Liver (tissue), 9 donors: ENCODE results near the gene DUSP8. TPM values are rescaled to one million over a fixed set of nuclear protein-coding genes. Genes with fewer than 3 reads are reported as not detected.

Source experiments
- DNase-seq: peaks from one replicate; pipeline ENCODE4 v3.0.0-alpha.2; 2017; ENCODE audit warnings: low spot score
- H3K27ac ChIP-seq, 2 donors: one replicate each; pipeline ENCODE4 v1.7.0; 2013; ENCODE audit warnings: inconsistent platforms in 2 of 2, low read length in 2 of 2, control low read depth in 1 of 2, low read depth in 1 of 2, mild to moderate bottlenecking in 1 of 2
- H3K27me3 ChIP-seq, 4 donors: one replicate each; pipeline versions ENCODE4 v1.6.1 to v1.7.0; 2013; ENCODE audit warnings: low read length in 3 of 4, inconsistent platforms in 1 of 4, mild to moderate bottlenecking in 1 of 4, moderate library complexity in 1 of 4; ENCODE audit not compliant: control insufficient read depth in 4 of 4, insufficient read depth in 4 of 4
- H3K36me3 ChIP-seq, 4 donors: one replicate each; pipeline versions ENCODE4 v1.6.1 to v1.7.0; 2013; ENCODE audit warnings: low read length in 3 of 4, mild to moderate bottlenecking in 3 of 4, low read depth in 1 of 4, moderate library complexity in 1 of 4; ENCODE audit not compliant: control insufficient read depth in 4 of 4, insufficient read depth in 3 of 4
- H3K4me1 ChIP-seq, 4 donors: one replicate each; pipeline versions ENCODE4 v1.6.1 to v1.7.0; 2013; ENCODE audit warnings: low read length in 3 of 4, mild to moderate bottlenecking in 3 of 4, moderate library complexity in 1 of 4; ENCODE audit not compliant: control insufficient read depth in 4 of 4, insufficient read depth in 4 of 4
- H3K4me3 ChIP-seq, 3 donors: one replicate each; pipeline versions ENCODE4 v1.6.1 to v1.7.0; 2013; ENCODE audit warnings: low read length in 3 of 3, control low read depth in 1 of 3, low read depth in 1 of 3, mild to moderate bottlenecking in 1 of 3
- H3K9ac ChIP-seq, 2 donors: one replicate each; pipeline ENCODE4 v1.7.0; 2013; ENCODE audit warnings: low read length in 2 of 2, mild to moderate bottlenecking in 2 of 2, moderate library complexity in 2 of 2, control low read depth in 1 of 2, low read depth in 1 of 2
- H3K9me3 ChIP-seq, 4 donors: one replicate each; pipeline versions ENCODE4 v1.6.1 to v1.7.0; 2013; ENCODE audit warnings: low read length in 3 of 4; ENCODE audit not compliant: control insufficient read depth in 4 of 4
- ATF3 ChIP-seq: IDR thresholded peaks from 2 replicates; pipeline ENCODE4 v1.6.1; 2016; ENCODE audit warnings: antibody characterized with exemption
- EGR1 ChIP-seq, 2 donors: IDR thresholded peaks; 2 replicates each; pipeline ENCODE4 v1.6.1; 2016 to 2018; ENCODE audit warnings: antibody characterized with exemption in 2 of 2, low read depth in 2 of 2
- FOXA1 ChIP-seq: IDR thresholded peaks from 2 replicates; pipeline ENCODE4 v1.6.1; 2016; ENCODE audit warnings: antibody characterized with exemption
- FOXA2 ChIP-seq: IDR thresholded peaks from 2 replicates; pipeline ENCODE4 v1.6.1; 2016; ENCODE audit warnings: antibody characterized with exemption
- GABPA ChIP-seq, 2 donors: IDR thresholded peaks in 1 of 2; conservative IDR thresholded peaks in 1 of 2; 2 replicates each; pipeline ENCODE4 v1.6.1; 2016; ENCODE audit warnings: antibody characterized with exemption in 2 of 2, mild to moderate bottlenecking in 1 of 2, moderate library complexity in 1 of 2
- HNF4A ChIP-seq, 2 donors: conservative IDR thresholded peaks; 2 replicates each; pipeline ENCODE4 v1.6.1; 2016; ENCODE audit warnings: antibody characterized with exemption in 2 of 2, mild to moderate bottlenecking in 2 of 2
- HNF4G ChIP-seq: IDR thresholded peaks from 2 replicates; pipeline ENCODE4 v1.6.1; 2016; ENCODE audit warnings: antibody characterized with exemption
- JUND ChIP-seq, 2 donors: IDR thresholded peaks; 2 replicates each; pipeline ENCODE4 v1.6.1; 2016; ENCODE audit warnings: antibody characterized with exemption in 2 of 2
- MAX ChIP-seq: IDR thresholded peaks from 2 replicates; pipeline ENCODE4 v1.6.1; 2016; ENCODE audit warnings: antibody characterized with exemption
- NR2F2 ChIP-seq: IDR thresholded peaks from 2 replicates; pipeline ENCODE4 v1.6.1; 2016; ENCODE audit warnings: antibody characterized with exemption
- RAD21 ChIP-seq, 2 donors: IDR thresholded peaks; 2 replicates each; pipeline ENCODE4 v1.6.1; 2016; ENCODE audit warnings: antibody characterized with exemption in 2 of 2, mild to moderate bottlenecking in 2 of 2
- REST ChIP-seq: IDR thresholded peaks from 2 replicates; pipeline ENCODE4 v1.6.1; 2016; ENCODE audit warnings: antibody characterized with exemption, mild to moderate bottlenecking
- RXRA ChIP-seq, 2 donors: IDR thresholded peaks; 2 replicates each; pipeline ENCODE4 v1.6.1; 2017 to 2018; ENCODE audit warnings: antibody characterized with exemption in 2 of 2, mild to moderate bottlenecking in 1 of 2
- SP1 ChIP-seq: IDR thresholded peaks from 2 replicates; pipeline ENCODE4 v1.6.1; 2018; ENCODE audit warnings: antibody characterized with exemption, mild to moderate bottlenecking
- TAF1 ChIP-seq: conservative IDR thresholded peaks from 2 replicates; pipeline ENCODE4 v1.6.1; 2016; ENCODE audit warnings: antibody characterized with exemption, mild to moderate bottlenecking
- YY1 ChIP-seq: IDR thresholded peaks from 2 replicates; pipeline ENCODE4 v1.6.1; 2016; ENCODE audit warnings: antibody characterized with exemption, mild to moderate bottlenecking
- WGBS: extraction: QIAGEN DNeasy Blood & Tissue Kit; methylation state at CpG from one replicate; pipeline ENCODE4 v1.1.7; 2013; 5-methylcytosine and 5-hydroxymethylcytosine counted together
- polyA plus RNA-seq, 2 donors: library from polyadenylated mRNA; stranded (reverse) in 1 of 2; unstranded in 1 of 2; fragments of 200-250 nt in 1 of 2; fragments of >200 nt in 1 of 2; fragmentation: Nextera tagmentation in 1 of 2; extraction: Ambion mirVana in 1 of 2; gene quantifications; one replicate each; pipeline versions ENCODE4 v1.2.1 to v1.2.3, GENCODE V29; 2013 to 2015
- total RNA-seq, 2 donors: library from RNA; depleted of rRNA; stranded (reverse); fragments of >200 nt; gene quantifications; one replicate each; pipeline ENCODE4 v1.2.3, GENCODE V29; 2014
- TF ChIP-seq, protein P1 (sequence below): IDR thresholded peaks from 2 replicates; pipeline ENCODE4 v1.6.1; 2016; ENCODE audit warnings: antibody characterized with exemption
- TF ChIP-seq, protein P2 (sequence below): fragments of 150-350 bp; IDR thresholded peaks from 2 replicates; pipeline ENCODE4 v1.5.1; 2017; ENCODE audit warnings: improper control_type of control experiment, low read depth, low read length; ENCODE audit not compliant: missing input control
- donor health status: healthy.
- donor health status: healthy.
- donor health status: healthy.
- donor health status: healthy.
- donor health status: healthy.

DUSP8 gene
- total and polyA plus RNA-seq, 4 donors: 0.06 to 0.33 (median 0.21) TPM

DNA sequence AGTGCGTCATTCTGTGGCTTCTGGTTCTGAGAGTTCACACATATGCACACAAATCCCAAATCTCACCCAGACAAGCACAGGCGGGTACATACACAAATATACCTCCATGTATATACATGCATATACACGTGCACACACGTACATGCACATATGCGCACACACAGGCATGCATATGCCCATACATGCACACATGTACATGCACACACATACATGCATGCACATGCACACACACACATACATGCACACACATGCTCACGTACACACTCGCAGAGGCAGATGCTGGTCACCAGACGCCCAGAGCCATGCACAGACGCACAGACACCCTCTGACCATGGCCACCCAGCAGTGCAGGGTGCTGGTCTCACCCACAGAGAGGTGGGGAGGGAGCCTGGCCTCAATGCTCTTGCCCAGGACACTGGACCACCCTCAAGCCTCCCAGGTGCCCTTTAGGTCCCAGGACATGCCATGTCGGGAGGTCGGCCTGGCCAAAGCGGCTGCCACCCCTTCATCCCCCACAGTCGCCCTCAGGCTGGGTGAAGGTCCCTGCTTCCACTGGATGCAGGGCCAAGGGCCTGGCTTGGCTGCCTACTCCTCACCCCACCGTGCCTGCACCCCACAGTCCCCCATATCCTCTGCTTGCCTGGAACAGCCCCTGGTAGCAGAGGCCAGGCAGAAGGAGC, 9.5 kb downstream of the DUSP8 start:
- no peaks in the 10 kb centered on the region for H3K36me3 ChIP-seq
- no peaks in the 10 kb centered on the region for H3K27me3 ChIP-seq
- 93% methylated on average over 14 of the region's 14 CpGs for WGBS
- no peak overlapping the region for H3K27ac ChIP-seq
- no peak for DNase-seq
- peaks cover 3 to 23% (median 16%) of the 10 kb centered on the region in 4 donors for H3K4me1 ChIP-seq
- no peak overlapping the region for H3K4me3 ChIP-seq
- H3K9me3 ChIP-seq: no peaks in the 10 kb centered on the region
- no peak overlapping the region for H3K9ac ChIP-seq
- no peak for TF ChIP-seq MAX
- TF ChIP-seq REST: no peak
- no peak for TF ChIP-seq JUND (IDR thresholded peaks at IDR 0.05)
- no peak for TF ChIP-seq HNF4G
- no peak for TF ChIP-seq ATF3
- TF ChIP-seq SP1: no peak
- no peak for TF ChIP-seq RAD21 (IDR thresholded peaks at IDR 0.05)
- TF ChIP-seq TAF1: no peak
- TF ChIP-seq FOXA2: no peak
- no peak for TF ChIP-seq GABPA (IDR thresholded peaks at IDR 0.05 in 1 of 2, conservative IDR thresholded peaks at IDR 0.05 in 1 of 2)
- no peak for TF ChIP-seq RXRA (IDR thresholded peaks at IDR 0.05)
- TF ChIP-seq NR2F2: no peak
- TF ChIP-seq EGR1 (IDR thresholded peaks at IDR 0.05; ENCODE audit: low read depth in 2 of 2): no peak
- TF ChIP-seq, protein P1, sequence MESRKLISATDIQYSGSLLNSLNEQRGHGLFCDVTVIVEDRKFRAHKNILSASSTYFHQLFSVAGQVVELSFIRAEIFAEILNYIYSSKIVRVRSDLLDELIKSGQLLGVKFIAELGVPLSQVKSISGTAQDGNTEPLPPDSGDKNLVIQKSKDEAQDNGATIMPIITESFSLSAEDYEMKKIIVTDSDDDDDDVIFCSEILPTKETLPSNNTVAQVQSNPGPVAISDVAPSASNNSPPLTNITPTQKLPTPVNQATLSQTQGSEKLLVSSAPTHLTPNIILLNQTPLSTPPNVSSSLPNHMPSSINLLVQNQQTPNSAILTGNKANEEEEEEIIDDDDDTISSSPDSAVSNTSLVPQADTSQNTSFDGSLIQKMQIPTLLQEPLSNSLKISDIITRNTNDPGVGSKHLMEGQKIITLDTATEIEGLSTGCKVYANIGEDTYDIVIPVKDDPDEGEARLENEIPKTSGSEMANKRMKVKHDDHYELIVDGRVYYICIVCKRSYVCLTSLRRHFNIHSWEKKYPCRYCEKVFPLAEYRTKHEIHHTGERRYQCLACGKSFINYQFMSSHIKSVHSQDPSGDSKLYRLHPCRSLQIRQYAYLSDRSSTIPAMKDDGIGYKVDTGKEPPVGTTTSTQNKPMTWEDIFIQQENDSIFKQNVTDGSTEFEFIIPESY: no peak
- TF ChIP-seq, protein P2, sequence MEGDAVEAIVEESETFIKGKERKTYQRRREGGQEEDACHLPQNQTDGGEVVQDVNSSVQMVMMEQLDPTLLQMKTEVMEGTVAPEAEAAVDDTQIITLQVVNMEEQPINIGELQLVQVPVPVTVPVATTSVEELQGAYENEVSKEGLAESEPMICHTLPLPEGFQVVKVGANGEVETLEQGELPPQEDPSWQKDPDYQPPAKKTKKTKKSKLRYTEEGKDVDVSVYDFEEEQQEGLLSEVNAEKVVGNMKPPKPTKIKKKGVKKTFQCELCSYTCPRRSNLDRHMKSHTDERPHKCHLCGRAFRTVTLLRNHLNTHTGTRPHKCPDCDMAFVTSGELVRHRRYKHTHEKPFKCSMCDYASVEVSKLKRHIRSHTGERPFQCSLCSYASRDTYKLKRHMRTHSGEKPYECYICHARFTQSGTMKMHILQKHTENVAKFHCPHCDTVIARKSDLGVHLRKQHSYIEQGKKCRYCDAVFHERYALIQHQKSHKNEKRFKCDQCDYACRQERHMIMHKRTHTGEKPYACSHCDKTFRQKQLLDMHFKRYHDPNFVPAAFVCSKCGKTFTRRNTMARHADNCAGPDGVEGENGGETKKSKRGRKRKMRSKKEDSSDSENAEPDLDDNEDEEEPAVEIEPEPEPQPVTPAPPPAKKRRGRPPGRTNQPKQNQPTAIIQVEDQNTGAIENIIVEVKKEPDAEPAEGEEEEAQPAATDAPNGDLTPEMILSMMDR: no peak
- TF ChIP-seq HNF4A (conservative IDR thresholded peaks at IDR 0.05): no peak
- TF ChIP-seq FOXA1: no peak
- no peak for TF ChIP-seq YY1
